ENCODE measurements around the gene R3HDML.

R3HDML gene

DNA sequence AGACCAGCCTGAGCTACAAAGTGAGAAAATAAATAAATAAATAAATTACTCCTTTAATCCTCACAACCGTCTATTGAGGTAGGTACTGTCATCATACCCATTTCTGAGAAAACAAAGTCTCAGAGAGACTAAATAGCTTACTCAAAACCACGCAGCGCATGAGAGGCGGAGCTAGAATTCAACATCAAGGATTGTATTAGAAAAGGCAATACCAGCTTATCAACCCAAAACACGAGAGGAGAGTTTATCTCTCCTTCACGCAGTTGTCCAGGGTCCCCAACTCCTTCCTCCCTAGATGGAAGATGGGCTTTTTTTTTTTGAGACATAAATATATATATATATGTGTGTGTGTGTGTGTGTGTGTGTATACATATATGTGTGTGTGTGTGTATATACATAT, 30.9 kb downstream of the R3HDML start:
- DNase-seq = no peak

DNA sequence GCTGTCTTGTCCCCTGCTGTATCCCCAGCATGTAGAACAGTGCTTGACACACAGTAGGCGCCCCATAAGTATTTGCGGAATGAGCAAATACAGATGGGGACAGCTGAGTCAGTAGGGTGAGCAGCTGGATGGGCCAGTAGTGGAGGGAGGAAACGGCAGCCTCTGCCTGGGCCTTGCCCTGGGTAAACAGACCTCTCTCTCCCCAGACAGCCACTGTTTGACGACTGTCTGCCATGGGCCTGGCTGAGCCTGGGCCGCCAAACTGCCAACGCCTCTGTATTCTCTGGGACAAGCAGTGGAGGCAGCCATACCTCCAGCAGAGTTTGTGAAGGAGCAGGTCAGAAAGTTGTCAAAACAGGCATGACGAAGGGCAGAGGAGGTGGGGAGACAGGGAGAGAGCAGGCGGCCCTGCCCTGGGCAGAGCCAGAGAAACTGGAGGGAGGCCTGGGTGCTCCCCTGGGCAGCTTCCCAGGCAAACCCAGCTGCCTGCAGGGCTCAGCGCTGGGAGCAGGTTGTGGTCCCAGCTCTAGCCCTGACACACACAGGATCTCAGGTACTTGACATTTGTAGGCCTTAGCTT, 33.9 kb downstream of the R3HDML start:
- DNase-seq = no peak

DNA sequence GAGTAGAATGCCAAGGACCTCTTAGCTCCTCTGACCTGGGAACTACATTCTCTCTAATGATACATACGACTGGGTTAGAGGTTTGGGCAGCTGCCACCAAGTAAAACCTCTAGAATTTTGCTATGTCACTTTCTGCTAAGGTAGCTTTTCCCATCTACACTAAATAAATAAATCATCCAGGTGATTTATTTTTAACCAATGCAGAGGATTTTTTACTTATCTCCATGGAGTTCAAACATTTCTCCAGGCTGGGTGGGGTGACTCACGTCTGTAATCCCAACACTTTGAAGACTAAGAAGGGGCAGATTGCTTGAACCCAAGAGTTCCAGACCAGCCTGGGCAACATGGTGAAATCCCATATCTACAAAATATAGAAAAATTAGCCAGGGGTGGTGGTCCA, 45.8 kb downstream of the R3HDML start:
- no peak for DNase-seq

DNA sequence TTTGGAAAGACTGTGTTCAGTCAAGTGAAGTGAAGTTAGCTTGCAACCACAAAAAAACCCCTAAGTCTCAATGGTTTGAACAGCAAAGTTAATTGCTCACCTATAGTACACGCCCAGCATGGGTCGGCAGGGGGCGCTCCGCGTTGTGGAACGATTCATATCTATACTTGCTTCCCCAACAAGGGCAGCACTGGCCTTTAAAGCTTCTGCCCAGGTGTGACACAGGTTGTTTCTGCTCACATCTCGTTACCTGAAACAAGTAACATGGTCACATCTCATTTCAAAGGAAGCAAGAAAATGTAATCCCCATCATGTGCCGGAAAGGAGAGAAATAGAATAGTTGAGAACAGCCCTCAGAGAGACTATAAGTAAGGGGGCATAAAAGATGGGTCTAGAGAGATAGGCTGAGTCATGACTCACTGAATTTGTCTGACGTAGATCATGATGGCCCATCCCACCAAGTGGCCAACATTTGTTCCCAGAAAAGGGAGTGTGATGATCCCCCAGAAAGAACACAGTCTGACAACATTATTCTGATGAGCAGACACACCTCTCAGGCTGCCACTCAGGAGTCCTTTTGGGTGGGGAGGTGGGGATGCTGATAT, 47.7 kb downstream of the R3HDML start:
- peak; percentile 1 for DNase-seq

DNA sequence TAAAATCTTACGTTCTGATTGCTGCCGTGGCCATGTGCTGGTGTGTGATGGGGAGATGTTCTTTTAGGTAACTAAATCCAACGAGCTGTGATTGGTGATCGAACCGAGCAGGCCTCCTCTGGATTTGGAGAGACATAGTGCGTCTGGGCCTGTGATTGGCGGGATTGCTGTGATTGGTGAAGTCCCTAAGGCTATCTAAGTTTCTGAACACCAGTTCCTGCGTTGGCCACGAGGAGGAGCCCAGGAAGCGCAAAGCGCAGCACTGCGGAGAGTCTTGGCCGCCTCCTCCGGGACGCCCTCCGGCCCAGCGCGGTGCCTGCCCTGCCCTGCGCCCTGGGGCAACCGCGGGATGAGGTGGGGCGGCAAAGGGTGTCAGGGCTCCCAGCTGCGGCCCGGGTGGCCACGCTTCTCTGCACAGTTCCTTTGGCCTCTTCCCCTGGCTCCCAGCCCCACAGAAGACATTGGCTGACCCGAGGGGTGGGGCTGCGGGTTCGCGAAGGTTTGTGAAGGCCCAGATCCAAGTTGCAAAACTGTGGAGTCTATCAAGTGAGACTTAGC, 51.7 kb downstream of the R3HDML start:
- DNase-seq = no peak

DNA sequence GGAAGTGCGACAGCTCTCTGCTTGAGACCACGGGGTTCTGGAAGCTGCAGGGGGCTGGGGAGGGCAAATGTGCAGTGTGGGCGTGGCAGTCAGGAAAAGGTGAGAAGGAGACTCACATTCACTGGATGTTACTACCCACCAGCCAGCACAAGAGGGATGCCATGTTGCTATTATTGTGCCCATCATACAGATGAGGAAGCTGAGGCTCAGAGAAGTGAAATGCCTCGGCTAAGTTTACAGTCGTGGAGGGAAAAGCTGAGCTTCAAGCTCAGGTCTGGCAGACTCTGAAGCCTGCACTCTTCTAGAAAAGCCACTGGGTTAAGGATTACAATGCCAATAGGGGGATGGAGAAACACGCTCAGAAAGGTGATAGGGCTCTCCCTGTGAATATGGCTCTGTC, 53.0 kb downstream of the R3HDML start:
- no peak for DNase-seq

DNA sequence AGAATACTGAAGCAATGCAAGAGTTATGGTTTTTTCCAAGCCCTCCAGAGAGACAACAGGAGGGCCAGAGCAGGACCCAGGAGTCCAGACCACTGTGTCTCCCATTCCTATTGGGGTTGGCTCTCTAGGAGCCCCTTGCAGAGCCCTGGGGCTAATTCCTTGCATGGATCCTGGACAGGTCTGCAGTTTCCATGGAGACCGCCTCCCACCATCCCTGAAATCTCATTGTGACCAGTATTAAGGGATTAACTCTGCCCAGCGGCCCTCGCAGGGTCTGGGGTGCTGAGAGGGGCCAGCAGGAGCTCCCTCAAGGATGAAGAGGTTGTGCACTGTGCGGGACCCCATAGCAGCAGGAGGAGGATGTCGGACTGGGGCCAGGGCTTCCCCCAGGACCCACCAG, 53.4 kb downstream of the R3HDML start:
- DNase-seq = no peak

DNA sequence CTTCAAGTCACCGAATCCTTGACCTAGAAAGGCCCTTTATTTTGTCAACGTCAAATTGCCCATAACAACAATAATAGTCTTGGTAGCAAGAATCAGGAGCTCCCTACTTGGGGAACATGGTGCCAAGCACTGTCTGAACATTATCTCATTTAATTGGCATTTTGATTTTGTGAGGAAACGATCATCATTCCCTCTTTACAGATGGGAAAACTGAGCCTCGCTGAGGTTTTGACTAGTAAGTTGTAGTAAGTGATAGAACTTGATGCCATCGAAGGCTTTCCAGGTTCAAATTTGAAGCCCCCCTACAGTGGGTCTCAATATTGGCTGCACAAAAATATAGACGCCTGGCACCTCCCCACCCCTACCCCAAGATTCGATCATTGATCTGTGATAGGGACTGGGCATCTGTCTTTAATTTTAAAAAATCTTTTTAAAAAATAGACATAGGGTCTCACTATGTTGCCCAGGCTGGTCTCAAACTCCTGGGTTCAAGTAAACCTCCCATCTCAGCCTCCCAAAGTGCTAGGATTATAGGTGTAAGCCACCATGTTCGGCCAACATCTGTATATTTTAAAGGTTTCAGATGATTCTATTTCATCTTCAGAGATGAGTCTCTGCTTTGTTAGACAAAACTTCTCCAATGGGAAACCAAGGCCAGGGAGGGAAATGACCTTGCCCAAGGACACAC, 55.4 kb downstream of the R3HDML start:
- no peak for DNase-seq

DNA sequence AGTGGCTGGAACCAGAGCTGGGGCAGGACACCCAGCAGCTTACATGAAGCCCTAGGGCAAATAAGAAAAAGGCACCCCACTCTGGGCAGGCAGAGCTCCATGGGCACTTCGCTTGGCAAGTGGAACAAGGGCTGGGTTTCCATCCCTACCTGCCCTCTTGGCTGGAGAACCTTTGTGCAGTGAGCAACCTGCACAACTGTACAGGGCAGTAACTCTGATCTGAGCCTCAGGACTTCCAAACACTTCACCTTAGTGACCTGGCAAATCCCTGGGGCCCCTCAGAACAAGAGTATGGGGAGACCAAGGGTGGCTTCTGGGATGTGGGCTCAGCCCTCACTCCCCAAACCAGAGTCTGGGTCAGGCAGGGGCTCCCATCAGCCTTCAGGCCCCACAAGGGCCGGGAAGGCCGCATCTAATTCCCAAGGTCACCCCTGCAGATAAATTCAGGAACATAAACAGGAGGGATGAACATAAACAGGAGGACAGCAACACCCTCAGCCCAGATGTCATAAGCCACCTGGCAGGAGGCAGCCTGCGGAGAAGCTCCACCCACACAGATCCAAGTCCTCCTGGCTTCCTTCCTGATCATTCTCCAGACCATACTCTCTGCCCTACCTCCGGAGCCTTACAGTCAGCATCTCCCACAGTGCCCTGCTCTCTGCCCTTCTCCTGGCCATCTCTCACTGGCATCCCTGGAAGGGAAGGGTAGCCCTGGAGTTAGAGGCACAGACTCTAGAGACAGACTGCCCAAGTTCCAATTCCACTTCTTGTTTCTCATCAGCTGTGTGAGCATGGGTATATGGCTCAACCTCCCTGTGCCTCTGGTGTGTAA, 56.1 kb downstream of the R3HDML start:
- no peak for DNase-seq

DNA sequence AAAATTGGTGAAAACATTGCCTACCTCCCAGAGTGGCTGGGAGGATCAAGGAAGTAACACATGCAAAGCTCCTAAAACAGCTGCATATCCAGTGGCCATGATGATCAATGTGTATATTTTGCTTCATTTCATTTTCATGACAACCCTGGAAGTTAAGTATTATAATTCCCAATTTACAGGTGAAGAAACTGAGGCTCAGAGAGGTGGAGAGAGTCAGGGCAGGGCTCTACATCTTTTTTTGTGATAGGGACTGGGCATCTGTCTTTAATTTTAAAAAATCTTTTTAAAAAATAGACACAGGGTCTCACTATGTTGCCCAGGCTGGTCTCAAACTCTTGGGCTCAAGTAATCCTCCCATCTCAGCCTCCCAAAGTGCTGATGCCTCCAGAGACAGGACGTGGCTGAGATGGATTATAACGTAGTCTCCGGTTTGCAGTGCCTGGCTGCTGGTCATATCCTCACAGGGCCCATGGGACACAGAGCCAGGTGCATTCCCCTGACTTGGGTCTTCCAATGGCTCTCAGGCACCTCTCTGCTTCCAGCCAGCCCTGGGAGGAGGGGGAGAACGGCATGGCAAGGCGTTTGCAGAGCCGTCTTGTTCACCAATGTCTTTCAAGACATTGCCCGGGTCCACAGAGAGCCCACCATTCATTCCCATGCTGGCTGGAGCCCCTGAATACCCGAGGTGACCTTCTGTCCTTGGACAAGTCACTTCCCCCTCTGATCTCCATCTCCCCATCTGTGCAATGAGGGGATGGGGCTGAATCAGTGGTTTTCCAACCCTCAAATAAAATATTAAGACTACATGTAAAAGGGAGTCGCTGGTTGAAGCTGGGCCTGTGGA, 57.0 kb downstream of the R3HDML start:
- DNase-seq = no peak

DNA sequence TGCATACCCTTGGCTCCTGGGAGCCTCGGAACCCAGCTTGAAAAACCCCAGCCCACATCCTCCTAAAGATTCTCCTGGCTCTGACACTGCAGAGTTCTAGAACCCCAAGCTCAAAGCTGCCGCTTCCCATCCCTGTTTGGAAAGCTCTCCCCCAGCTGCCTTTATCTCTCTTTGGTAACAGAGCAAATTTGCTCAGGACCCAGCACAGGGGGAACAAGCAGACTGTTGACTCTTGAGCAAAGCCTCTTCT, 57.5 kb downstream of the R3HDML start:
- DNase-seq = no peak

DNA sequence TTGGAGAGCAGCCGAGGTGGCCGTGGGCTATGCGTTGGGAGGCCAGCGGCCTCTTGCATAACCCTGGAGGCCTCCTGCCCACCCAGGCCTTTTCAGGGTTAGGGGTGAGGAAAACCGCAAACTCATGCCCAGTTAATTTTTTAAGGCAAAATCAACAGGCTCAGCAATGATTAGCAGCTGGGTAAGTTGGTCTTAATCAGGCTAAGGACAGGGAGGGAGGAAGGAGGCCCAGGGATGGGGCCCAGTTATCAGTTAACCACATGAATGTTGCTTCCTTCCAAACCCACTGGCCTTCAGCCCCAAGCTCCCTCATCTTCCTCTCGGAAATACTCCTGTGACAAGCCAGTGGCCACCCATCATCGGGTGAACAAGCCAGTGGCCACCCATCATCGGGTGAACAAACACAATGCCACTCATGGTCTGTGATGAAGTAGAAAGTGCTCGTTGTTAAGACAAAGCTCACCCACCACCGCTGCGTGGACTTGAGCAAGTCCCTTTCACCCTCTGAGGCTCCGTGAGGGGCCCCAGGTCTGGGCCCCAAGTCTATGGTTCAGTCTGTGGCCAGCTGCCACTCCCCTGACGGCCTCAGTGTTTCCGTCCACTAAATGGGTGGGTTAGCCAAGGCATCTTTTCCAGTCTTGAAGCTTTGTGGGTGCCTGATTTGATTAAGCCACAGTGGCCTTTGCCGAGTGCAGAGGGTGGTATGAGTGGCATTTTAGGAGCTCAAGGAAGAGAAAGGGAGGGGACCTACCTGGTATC, 58.0 kb downstream of the R3HDML start:
- DNase-seq = no peak

DNA sequence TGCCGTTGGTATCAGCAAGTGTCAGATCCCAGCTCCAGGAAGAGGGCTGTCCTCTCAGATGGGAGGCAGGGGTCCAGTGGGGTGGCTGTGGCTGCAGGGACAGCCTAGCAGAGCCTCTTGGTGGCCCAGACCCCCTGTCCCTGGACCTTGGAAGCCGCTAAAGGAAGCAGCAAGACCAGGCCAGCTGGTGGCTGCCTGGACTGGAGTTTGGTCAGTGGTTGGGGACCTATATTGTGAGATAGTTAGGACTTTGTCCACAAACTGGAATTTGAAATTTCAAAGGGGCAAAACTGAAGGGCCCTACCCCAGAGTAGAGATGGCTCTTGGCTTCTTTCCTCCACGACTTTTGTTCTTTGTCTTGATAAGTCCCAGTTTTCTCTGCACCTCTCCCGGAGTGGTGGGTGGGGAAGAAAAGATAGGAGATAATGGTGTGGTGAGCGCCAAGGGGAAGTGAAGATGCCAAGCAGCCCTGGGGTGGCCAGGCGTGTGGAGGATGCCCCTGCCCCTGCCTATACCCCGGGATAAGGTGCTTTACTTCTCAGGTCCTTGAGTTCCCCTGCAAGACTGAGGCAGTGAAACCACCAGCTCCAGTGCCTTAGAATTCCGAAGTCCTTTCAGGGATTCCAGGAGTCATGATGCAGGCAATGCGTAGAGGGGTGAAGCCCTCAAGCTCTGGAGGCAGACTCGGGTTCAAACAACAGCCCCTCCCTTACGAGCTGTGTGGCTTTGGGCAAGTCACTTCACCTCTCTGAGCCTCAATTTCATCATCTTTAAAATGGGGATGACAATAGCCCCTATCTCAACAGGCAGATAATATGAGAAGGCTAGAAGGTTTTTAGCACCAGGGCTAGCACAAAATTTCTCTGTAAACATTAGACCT, 58.9 kb downstream of the R3HDML start:
- DNase-seq = no peak

DNA sequence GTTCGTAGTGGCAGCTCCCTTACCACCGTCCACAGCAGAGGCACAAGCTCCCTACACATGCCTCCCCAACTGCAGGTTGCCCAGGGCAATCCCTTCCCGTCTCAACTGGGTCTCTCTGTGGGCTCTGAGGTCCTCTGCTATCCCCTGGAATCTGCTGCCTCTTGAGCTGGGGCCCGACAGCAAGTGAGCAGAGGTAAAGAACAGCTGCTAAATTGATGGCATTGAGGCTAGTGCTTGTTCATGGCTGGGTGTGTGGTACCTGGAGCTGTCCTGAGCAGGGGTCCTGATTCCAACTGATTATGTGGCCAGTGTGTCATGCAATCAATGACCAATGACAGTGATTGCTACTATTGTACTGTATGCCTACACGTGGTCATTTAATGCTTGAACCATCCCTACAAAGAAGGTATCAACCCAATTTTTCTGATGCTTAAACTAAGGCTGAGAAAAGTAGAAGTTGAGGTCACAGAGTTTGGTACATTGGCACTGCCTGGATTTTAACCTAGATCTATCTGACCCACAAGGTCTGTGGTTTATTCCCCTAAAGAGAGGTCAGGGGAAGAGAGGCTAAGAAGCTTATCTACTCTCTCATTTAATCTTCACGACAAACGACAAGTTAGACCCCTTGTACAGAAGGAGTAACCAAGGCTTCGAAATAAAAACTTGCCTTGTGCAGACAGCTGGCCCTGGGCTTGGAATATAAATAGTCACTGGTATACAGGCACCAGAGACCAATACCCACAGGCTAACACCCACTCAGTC, 59.7 kb downstream of the R3HDML start:
- DNase-seq = no peak

DNA sequence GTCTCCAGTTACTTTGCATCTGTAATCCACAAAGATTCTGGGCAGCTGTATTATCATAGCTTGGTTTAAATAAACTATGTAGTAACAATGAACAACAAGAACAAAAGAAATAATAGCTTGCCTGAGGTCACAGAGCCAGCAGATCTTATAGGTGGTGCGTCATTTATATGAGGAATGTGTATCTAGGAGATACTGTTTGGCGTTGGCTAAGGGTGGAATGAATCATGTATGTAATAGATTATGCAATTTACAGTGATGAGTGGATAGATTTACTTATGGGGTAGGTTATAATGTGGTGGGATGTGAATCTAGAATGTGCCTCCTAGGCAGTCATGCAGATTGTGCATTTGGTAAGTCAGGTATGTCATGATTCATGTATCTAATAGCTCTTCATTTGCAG, 61.5 kb downstream of the R3HDML start:
- no peak for DNase-seq

DNA sequence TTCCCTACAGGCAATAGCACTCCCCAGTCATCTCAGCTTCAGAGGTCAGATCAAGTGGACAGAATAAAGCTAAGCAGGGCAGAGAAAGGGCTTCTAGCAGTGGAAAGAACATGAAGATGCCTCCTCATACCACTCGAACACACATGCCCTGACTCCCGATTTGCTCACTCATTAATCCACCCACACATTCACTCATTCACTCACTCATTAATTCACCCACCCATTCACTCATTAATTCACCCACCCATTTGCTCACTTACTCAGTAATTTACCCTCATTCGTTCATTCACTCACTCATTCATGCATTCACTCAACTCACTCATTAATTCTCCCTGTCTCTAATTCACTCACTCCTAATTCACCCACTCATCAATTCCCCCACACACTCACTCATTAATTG, 62.6 kb downstream of the R3HDML start:
- no peak for DNase-seq

DNA sequence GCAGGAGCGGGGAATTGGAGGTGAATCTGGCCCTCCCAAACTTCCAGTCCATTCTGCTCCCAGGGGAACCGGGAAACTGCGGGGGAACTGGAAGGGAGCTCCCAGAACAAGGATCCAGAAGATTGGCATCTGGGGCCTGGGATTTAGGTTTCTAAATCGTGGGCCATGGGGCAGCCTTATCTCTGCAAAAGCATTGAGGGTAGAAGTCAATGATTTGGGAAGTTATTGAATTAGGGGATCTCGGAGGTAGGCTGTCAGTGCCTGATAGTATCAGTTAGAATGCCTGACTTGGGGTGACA, 63.8 kb downstream of the R3HDML start:
- no peak for DNase-seq
